ENCODE data around the gene OTOA.
"Not testable (repeated sequence)": the region's sequence is repeated elsewhere in the genome, so short reads cannot be mapped to it uniquely, and the experiment has no call there.

- not testable (repeated sequence) for TF ChIP-seq CTCF, POLR2A, EP300, POLR2AphosphoS5 (IDR thresholded peaks at IDR 0.05)
Observed at GRCh38 chr16:21649826-21650406, 13.9 kb upstream of the OTOA start.
